Activated naive CD4-positive, alpha-beta T cell treated with anti-CD3 and anti-CD28 coated beads, Interleukin-2, amount 10 ng/mL, durations not matched to agents 7 days and 5 days (primary cell): Measurements from ENCODE around the gene MED9.
"Not testable (repeated sequence)": the region's sequence is repeated elsewhere in the genome, so short reads cannot be mapped to it uniquely, and the experiment has no call there.

Experiments used
- CTCF ChIA-PET: fragments of 350-600 bp; sonication (Branson Sonifier 250); formaldehyde crosslinking; loops from one replicate; lab custom pipeline; 2021; ENCODE audit warnings: antibody characterized with exemption; lab: Charles Lee
- DNase-seq: peaks from one replicate; pipeline ENCODE4 v3.0.0-alpha.2; 2020
- H3K27ac Mint-ChIP-seq: one replicate; pipeline ENCODE4 v1.8.0; 2021; ENCODE audit warnings: mild to moderate bottlenecking, moderate library complexity, mixed read lengths
- H3K27me3 Mint-ChIP-seq: one replicate; pipeline ENCODE4 v1.8.0; 2021; ENCODE audit warnings: mild to moderate bottlenecking, mixed read lengths
- H3K36me3 Mint-ChIP-seq: one replicate; pipeline ENCODE4 v1.8.0; 2021; ENCODE audit warnings: mixed read lengths
- H3K4me1 Mint-ChIP-seq: one replicate; pipeline ENCODE4 v1.8.0; 2021; ENCODE audit warnings: mixed read lengths
- H3K4me3 Mint-ChIP-seq: one replicate; pipeline ENCODE4 v1.8.0; 2021; ENCODE audit warnings: mild to moderate bottlenecking, moderate library complexity, mixed read lengths
- H3K9me3 Mint-ChIP-seq: one replicate; pipeline ENCODE4 v1.8.0; 2021; ENCODE audit warnings: mixed read lengths

The MED9 gene

DNA sequence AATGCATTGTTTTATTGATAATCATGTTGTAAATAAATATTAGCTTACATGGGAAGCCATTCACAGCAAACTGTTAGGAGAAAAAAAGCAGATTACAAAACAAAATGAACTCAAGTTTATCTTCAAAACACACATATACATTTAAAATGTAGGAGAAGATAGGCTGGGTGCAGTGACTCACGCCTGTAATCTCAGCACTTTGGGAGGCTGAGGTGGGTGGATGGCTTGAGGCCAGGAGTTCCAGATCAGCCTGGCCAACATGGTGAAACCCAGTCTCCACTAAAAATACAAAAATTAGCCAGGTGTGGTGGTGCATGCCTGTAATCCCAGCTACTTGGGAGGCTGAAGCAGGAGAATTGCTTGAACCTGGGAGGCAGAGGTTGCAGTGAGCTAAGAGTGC, 10.9 kb upstream of the MED9 start:
- not testable (repeated sequence) for H3K36me3 Mint-ChIP-seq, H3K9me3 Mint-ChIP-seq, DNase-seq, H3K4me3 Mint-ChIP-seq, H3K4me1 Mint-ChIP-seq, H3K27ac Mint-ChIP-seq
- CTCF ChIA-PET, result interaction anchor here (1.0 kb wide), 1 partner anchor 31 kb away, joined by 3 read pairs; no protein-coding TSS in a partner anchor
- peaks cover 42% of the 10 kb centered on the region for H3K27me3 Mint-ChIP-seq

DNA sequence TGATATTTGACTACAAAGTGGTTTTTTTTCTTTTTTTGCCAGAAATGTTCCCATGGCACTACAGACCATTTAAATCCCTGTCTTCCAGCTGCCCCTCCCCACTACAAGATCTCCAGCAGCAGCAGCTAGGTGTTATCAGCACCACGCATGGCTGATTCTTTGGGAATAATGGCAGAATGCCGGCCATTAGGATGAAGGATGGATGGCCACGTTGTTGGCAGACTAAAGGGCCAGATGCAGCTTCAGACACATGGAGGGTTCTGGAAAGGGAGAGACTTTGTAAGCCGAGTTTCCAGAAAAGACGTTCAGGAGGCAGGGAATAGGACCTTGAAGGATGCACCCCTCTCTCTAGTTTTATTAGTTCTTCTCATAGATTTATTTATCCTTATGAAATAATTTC, 10.3 kb upstream of the MED9 start:
- Mint-ChIP-seq H3K36me3 (no peaks in the 10 kb centered on the region), H3K27ac (no peak overlapping the region), H3K4me3 (no peak overlapping the region), H3K27me3 (peaks cover 48% of the 10 kb centered on the region), H3K9me3 (no peaks in the 10 kb centered on the region), H3K4me1 (no peaks in the 10 kb centered on the region)
- CTCF ChIA-PET, result interaction anchor here (0.8 to 1.4 kb wide), 3 partner anchors 30 to 111 kb away, joined by 3 to 5 read pairs (median 3); no protein-coding TSS in a partner anchor
- no peak for DNase-seq

DNA sequence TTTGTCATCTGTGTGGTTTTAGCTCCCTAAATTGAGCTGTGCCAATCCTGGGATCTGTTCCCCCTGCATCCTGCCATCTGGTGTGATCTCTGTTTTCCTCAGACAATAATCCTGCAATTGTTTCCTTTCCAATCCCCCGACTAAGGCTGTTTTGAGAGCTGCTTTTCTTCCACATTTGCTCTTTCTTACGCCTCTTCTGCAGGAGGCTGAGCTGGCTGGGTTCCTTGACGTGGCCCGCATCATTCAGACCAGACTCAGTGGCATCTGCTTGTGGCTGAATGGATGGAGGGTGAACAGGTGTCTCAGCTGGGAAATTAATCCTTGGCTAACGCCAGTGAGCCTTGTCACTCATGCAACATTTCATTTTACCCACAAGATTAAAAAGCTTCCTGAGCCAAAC, 9.8 kb upstream of the MED9 start:
- H3K27me3 Mint-ChIP-seq, result peaks cover 53% of the 10 kb centered on the region

DNA sequence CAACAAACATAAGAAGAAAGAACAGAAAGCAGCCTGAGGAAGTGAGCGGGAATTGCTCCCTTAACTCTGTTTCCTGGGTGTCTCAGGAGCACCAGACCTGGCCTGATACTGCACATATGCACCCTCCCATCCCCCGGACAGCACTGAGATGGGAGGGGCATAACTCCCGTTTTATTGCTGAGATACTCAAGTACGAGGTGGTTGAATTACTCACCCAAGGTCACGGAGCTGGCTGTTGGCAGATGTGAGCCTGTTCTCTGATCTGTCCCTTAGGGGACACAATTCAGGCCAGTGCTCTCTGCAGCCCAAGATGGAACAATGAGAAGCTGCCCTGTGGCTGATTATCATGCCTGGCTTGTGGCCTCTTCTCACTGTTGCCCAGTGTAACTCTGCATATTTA, 9.1 kb upstream of the MED9 start:
- Mint-ChIP-seq H3K4me3 (no peak overlapping the region), H3K27me3 (peaks cover 58% of the 10 kb centered on the region)
- CTCF ChIA-PET, result interaction anchor here (1.4 to 1.6 kb wide), 2 partner anchors 113 to 175 kb away, joined by 3 to 5 read pairs; no protein-coding TSS in a partner anchor

More for the DNA sequence above, 9.8 kb upstream of the MED9 start:
- Mint-ChIP-seq H3K4me1 (no peaks in the 10 kb centered on the region), H3K36me3 (no peaks in the 10 kb centered on the region), H3K27ac (no peak overlapping the region), H3K9me3 (no peaks in the 10 kb centered on the region), H3K4me3 (no peak overlapping the region)
- no peak for DNase-seq
- CTCF ChIA-PET, result interaction anchor here (0.8 to 1.6 kb wide), 3 partner anchors 102 to 175 kb away, joined by 3 to 5 read pairs (median 3); no protein-coding TSS in a partner anchor

DNA sequence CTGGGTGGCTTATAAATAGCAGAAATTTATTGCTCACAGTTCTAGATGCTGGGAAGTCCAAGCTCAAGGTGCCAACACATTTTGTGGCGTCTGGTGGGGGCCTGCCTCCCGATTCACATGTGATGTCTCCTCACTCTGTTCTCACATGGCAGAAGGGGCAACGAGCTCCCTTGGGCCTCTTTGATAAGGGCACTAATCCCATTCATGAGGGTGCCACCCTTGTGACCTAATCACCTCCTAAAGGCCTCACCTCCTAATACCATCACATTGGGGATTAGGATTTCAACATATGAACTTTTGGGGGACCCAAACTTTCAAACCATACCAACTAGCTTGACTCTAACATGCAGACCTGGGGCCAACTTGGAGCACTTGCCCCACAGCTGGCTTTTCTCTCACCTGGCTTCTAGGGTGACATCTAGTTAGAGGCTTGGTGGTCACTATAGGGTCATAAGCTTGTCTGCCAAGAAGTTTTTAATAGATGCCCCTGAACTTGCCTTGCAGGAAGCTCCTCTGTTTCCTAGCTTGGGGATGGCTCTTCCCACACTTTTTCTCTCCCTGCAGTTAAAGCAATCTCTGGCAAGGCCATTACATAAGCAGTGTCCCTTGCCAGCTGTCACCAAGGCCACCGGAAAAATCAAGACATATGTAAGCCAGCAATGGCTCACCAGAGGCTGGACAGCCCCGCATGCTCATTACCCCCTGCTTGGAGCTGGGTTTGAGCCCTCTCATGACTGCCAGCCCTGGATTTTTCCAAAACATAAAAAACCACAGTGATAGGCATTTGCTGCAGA, 8.4 kb upstream of the MED9 start:
- H3K27ac Mint-ChIP-seq, result no peak overlapping the region
- CTCF ChIA-PET, result interaction anchor here (1.6 kb wide), 1 partner anchor 174 kb away, joined by 3 read pairs; no protein-coding TSS in a partner anchor

More for the DNA sequence above, 9.1 kb upstream of the MED9 start:
- Mint-ChIP-seq H3K36me3 (no peaks in the 10 kb centered on the region), H3K27ac (no peak overlapping the region), H3K9me3 (no peaks in the 10 kb centered on the region), H3K4me1 (no peaks in the 10 kb centered on the region)
- DNase-seq, result no peak

DNA sequence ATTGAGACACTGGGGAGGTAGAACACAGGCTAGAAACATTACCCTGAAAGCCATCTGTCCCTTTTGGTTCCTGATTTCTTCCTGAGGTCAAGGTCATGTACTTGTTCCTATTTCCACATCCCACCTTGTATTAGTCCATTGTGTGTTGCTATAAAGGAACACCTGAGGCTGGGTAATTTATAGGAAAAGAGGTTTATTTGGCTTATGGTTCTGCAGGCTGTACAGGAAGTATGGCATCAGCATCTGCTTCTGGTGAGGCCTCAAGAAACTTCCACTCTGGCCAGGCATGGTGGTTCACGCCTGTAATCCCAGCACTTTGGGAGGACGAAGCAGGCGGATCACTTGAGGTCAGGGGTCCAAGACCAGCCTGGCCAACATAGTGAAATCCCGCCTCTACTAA, 7.4 kb upstream of the MED9 start:
- Mint-ChIP-seq H3K4me3 (no peak overlapping the region), H3K36me3 (no peaks in the 10 kb centered on the region), H3K27ac (no peak overlapping the region), H3K27me3 (peaks cover 54% of the 10 kb centered on the region), H3K9me3 (no peaks in the 10 kb centered on the region), H3K4me1 (no peaks in the 10 kb centered on the region)
- CTCF ChIA-PET, result no interaction called here
- no peak for DNase-seq

More for the DNA sequence above, 8.4 kb upstream of the MED9 start:
- DNase-seq, result no peak
- Mint-ChIP-seq H3K4me1 (no peaks in the 10 kb centered on the region), H3K4me3 (no peak overlapping the region), H3K36me3 (no peaks in the 10 kb centered on the region), H3K9me3 (no peaks in the 10 kb centered on the region), H3K27me3 (peaks cover 58% of the 10 kb centered on the region)

DNA sequence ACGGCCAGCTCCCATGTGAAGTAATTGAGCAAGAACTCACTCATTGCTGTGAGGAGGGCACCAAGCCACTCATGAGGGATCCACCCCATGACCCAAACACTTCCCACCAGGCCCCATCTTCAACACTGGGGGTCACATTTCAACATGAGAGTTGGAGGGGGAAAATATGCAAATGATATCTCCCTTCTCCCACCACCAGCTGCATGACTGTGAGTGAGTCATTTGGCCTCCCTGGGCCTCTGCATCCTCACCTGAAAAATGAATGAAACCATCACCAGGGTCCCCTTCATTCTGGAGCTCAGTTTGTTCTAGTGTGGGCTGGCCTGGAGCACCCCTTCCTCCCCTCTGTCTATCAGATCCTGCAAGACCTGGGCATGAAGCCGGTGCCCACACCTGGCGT, 6.8 kb upstream of the MED9 start:
- H3K4me1 Mint-ChIP-seq, result no peaks in the 10 kb centered on the region
- DNase-seq, result no peak
- CTCF ChIA-PET, result no interaction called here
- H3K27me3 Mint-ChIP-seq, result peaks cover 53% of the 10 kb centered on the region
- H3K36me3 Mint-ChIP-seq, result no peaks in the 10 kb centered on the region
- no peak overlapping the region for H3K27ac Mint-ChIP-seq
- H3K4me3 Mint-ChIP-seq, result no peak overlapping the region
- H3K9me3 Mint-ChIP-seq, result no peaks in the 10 kb centered on the region

DNA sequence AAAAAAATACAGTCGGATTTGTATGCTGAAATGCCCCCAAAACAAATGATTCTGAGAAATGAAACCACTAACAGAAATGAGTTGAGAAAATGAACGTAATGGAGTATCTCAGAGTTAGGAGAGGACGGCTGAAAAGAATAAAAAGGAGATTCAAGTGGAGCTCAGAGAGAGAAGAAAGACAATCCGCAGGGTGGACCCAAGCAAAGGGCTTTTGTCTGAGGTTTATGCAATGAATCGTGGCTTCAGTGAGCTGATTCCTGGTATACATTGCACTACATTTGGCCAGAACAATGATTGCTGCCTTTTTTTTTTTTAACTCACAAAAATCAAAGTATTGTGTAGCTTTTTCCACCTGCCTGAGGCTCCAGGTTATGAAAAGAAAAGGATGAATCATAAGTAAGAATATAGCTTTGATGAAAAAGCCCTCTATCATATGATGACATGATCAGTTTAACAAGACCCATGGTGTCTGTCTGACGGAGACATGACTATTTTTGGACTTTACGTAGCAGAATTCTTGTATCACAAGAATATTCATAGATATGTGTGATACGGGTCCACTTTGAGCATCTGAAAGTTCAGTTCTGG, 4.4 kb upstream of the MED9 start:
- peaks cover 53% of the 10 kb centered on the region for H3K27me3 Mint-ChIP-seq
- peaks cover 11% of the 10 kb centered on the region for H3K4me1 Mint-ChIP-seq
- H3K9me3 Mint-ChIP-seq, result no peaks in the 10 kb centered on the region
- CTCF ChIA-PET, result no interaction called here
- H3K27ac Mint-ChIP-seq, result no peak overlapping the region
- DNase-seq, result no peak
- no peak overlapping the region for H3K4me3 Mint-ChIP-seq
- peaks cover 2% of the 10 kb centered on the region for H3K36me3 Mint-ChIP-seq

DNA sequence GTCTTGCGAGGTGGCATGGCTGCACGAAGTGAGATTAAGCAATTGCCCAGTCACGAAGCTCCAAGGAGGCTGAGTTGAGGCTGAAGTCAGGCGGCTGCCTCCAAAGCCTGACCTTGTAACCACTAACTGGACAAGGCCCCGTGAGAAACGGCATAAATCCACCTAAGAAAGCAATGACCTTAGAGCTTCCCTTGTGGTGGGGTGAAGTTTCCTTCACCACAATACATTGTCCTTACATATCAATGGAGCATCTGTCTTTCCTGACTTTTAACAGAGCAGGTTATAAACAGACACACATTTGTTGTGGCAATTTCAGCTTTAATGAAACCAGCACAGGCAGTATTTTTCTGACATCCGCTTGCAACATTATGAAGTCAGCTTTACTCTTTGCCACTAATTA, 2.5 kb upstream of the MED9 start:
- H3K4me3 Mint-ChIP-seq, result no peak overlapping the region
- no peaks in the 10 kb centered on the region for H3K9me3 Mint-ChIP-seq
- no peak overlapping the region for H3K27ac Mint-ChIP-seq
- H3K36me3 Mint-ChIP-seq, result peaks cover 6% of the 10 kb centered on the region
- peaks cover 27% of the 10 kb centered on the region for H3K4me1 Mint-ChIP-seq
- CTCF ChIA-PET, result no interaction called here
- DNase-seq, result no peak
- peaks cover 40% of the 10 kb centered on the region for H3K27me3 Mint-ChIP-seq

DNA sequence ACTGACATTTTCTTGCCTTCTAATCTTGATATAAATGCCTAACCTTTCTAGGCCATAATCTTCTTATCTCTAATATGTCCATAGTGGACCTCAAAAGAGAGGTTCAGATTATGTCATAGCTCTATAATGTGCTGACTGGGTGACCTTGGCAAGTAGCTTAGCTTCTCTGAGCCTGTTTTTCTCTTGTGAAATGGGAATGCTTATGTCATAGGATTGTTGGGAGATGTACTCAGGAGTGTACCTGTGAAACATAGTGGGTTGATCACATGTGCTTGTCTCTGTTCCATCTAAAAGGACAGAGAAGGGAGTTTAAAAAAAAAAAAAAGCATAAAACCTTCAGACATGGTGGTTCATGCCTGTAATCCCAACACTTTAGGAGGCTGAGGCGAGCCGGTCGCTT, 2.4 kb downstream of the MED9 start:
- Mint-ChIP-seq H3K4me3 (no peak overlapping the region), H3K9me3 (no peaks in the 10 kb centered on the region), H3K4me1 (peaks cover 56% of the 10 kb centered on the region), H3K36me3 (peaks cover 6% of the 10 kb centered on the region), H3K27me3 (peaks cover 14% of the 10 kb centered on the region), H3K27ac (no peak overlapping the region)
- CTCF ChIA-PET, result no interaction called here
- DNase-seq, result no peak

DNA sequence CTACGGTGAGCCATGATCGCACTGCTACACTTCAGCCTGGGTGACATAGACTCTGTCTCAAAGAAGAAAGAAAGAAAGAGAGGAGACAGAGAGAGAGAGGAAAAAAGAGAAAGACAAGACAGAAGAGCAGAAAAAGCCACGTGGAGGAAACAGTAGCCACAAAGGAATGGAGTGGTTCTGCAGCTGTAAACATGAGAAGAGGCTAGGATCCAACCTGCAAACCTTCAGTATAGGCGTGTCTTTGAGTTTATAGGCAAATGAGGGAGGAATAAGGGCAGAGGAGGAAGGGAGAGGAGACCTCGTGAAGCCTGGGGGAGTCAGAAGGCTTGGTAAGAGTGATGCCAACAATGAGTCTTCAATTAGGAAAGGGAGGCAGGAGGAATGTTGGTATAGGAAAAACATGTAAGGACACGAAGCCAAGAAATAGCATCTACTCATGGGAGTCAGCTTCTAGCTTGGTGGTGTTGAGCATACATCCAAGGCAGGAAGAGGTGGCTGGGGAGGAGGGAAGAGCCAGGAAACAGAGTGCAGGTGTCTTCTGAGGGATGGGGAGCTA, 3.9 kb downstream of the MED9 start:
- H3K36me3 Mint-ChIP-seq, result peaks cover 11% of the 10 kb centered on the region
- H3K27ac Mint-ChIP-seq, result no peak overlapping the region
- CTCF ChIA-PET, result interaction anchor here (1.1 to 1.2 kb wide), 2 partner anchors 16 to 110 kb away, joined by 3 to 4 read pairs; partner anchors contain the start of gene RASD1
- no peaks in the 10 kb centered on the region for H3K9me3 Mint-ChIP-seq
- H3K27me3 Mint-ChIP-seq, result peaks cover 7% of the 10 kb centered on the region
- H3K4me1 Mint-ChIP-seq, result peaks cover 58% of the 10 kb centered on the region
- no peak overlapping the region for H3K4me3 Mint-ChIP-seq
- DNase-seq, result no peak

DNA sequence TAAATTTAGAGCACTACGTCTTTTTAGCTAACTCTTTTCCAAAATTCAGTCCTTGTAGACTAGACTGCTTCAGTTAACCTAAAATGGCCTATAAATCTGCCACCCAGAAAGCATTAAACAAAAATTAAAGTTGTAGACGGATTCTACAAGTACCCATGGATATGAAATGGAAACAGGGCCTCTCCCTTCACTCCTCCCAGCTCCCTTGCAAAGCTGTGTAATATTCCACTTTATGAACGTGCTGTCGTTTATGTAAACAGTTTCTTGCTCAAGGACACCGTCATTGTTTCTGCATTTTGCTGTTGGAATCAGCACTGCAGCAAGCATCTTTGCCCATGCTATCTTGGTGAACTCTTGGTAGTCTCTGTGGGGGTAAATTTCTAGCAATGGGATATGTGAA, 5.1 kb downstream of the MED9 start:
- Mint-ChIP-seq H3K27ac (no peak overlapping the region), H3K4me1 (peaks cover 52% of the 10 kb centered on the region)

DNA sequence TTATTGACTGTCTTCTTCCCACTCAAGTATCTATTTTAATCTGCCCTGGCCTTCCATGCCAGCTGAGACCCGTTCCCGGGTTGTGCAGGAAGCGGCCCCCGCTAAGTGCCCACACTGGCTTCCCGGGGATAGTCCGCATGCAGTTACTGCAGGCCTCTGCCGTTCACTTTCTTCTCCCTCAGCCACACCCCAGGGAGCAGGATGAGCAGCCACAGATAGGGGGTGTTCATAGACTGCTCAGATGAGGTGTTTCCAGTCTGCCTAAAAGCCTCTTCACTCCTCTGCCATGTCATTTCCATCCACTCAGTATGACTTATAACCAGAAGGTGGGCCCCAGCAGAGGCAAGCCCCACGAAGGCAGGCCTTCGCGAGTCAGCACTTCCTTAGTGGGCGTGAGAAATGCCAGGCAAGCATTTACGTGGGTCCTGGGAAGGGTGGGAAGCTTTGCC, 7.7 kb downstream of the MED9 start:
- Mint-ChIP-seq H3K9me3 (no peaks in the 10 kb centered on the region), H3K27ac (no peak overlapping the region), H3K4me1 (peaks cover 35% of the 10 kb centered on the region), H3K36me3 (peaks cover 27% of the 10 kb centered on the region), H3K4me3 (no peak overlapping the region), H3K27me3 (no peaks in the 10 kb centered on the region)
- CTCF ChIA-PET, result interaction anchor here (1.0 kb wide), 1 partner anchor 12 kb away, joined by 7 read pairs; the partner anchor contains the start of gene RASD1
- DNase-seq, result no peak

More for the DNA sequence above, 5.1 kb downstream of the MED9 start:
- no peaks in the 10 kb centered on the region for H3K9me3 Mint-ChIP-seq
- peaks cover 4% of the 10 kb centered on the region for H3K27me3 Mint-ChIP-seq
- no peak for DNase-seq
- peaks cover 13% of the 10 kb centered on the region for H3K36me3 Mint-ChIP-seq
- CTCF ChIA-PET, result interaction anchor here (1.1 kb wide), 1 partner anchor 109 kb away, joined by 3 read pairs; no protein-coding TSS in a partner anchor
- no peak overlapping the region for H3K4me3 Mint-ChIP-seq

DNA sequence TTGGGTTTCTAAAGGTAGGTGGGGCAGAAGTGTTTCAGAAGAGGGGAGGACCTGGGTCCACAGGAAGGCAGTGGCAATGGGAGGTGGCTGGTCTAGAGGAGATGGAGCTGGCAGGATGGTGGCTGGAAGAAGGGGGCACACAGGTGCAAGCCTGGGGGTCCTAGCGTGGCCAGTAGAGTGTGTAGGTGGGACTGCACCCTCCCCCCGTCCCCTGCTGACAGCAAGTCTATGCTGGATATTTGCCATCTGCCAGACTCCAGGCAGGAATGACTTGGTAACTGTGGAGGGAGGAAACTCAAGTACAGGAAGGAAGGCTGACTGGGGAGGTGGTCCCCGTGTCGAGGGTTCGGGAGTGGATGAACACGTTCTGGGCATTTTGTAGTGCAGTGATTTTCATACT, 8.6 kb downstream of the MED9 start:
- no peaks in the 10 kb centered on the region for H3K9me3 Mint-ChIP-seq
- CTCF ChIA-PET, result no interaction called here
- H3K4me1 Mint-ChIP-seq, result peaks cover 29% of the 10 kb centered on the region
- no peak overlapping the region for H3K4me3 Mint-ChIP-seq
- no peak overlapping the region for H3K27ac Mint-ChIP-seq
- H3K36me3 Mint-ChIP-seq, result peaks cover 30% of the 10 kb centered on the region
- H3K27me3 Mint-ChIP-seq, result no peaks in the 10 kb centered on the region
- DNase-seq, result no peak
